B cell (primary cell): Measurements from ENCODE around the gene MOB2.

Experiments used
- EZH2 ChIP-seq: IDR thresholded peaks from 2 replicates; pipeline ENCODE4 v1.6.1; 2012; ENCODE audit warnings: borderline replicate concordance, low read depth, mild to moderate bottlenecking, moderate library complexity, low read length; ENCODE audit not compliant: insufficient read depth, poor library complexity, severe bottlenecking
- TF ChIP-seq, protein P1 (sequence below): fragments of 200-600 bp; IDR thresholded peaks from one replicate; pipeline ENCODE4 v1.8.0; 2022; ENCODE audit warnings: antibody characterized with exemption, mild to moderate bottlenecking

DNA sequence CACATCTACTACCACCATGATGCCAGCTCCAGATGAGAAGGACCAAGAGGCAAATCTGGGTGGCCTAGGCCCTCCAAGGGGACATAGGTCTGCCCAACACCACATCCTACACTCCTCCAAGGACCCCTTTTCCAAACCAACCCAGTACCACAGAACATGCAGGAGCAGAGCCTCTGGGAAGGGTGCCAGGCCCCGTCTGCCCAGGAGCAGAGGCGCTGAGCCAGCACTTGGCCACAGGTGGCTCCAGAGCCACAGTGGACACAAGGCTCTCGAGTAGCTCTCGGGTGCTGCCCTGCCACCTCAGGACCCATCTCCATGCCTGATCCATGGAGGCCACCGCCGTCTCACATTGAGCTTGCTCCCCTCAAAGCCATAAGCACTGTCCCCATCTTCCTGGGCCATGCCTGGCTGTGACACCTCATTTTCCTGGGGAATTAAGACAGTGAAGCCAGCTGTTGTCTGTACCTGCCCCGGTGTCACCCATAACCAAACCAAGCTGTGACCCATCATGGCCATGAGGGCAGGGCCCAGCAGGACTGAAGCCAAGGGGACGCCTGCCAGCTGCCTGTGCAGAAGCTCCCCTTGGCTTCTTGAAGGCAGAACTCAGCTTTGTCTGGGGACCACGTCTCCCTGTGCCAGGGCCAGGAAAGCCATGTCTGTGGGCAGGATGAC, 7.4 kb downstream of the MOB2 start:
- TF ChIP-seq, protein P1, sequence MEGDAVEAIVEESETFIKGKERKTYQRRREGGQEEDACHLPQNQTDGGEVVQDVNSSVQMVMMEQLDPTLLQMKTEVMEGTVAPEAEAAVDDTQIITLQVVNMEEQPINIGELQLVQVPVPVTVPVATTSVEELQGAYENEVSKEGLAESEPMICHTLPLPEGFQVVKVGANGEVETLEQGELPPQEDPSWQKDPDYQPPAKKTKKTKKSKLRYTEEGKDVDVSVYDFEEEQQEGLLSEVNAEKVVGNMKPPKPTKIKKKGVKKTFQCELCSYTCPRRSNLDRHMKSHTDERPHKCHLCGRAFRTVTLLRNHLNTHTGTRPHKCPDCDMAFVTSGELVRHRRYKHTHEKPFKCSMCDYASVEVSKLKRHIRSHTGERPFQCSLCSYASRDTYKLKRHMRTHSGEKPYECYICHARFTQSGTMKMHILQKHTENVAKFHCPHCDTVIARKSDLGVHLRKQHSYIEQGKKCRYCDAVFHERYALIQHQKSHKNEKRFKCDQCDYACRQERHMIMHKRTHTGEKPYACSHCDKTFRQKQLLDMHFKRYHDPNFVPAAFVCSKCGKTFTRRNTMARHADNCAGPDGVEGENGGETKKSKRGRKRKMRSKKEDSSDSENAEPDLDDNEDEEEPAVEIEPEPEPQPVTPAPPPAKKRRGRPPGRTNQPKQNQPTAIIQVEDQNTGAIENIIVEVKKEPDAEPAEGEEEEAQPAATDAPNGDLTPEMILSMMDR = no peak
- TF ChIP-seq EZH2 = no peak
